GM12892 (cell line): Measurements from ENCODE around the gene YJEFN3.

Experiments
- DNase-seq: peaks from one replicate; pipeline ENCODE4 v3.0.0; 2011; ENCODE audit not compliant: insufficient read length
- FAIRE-seq: peaks from 2 replicates; lab custom pipeline; 2011; peaks lifted over from hg19 to GRCh38; lab: Jason Lieb, UNC
- POLR2A ChIP-seq: IDR thresholded peaks from 2 replicates; pipeline ENCODE4 v1.6.1; 2011; ENCODE audit warnings: low read depth, low read length, control low read depth
- POLR2AphosphoS5 ChIP-seq: IDR thresholded peaks from 2 replicates; pipeline ENCODE4 v1.6.1; 2011; ENCODE audit warnings: low read depth, low read length, control low read depth
- TAF1 ChIP-seq: IDR thresholded peaks from 2 replicates; pipeline ENCODE4 v1.6.1; 2011; ENCODE audit warnings: low read depth, mild to moderate bottlenecking, control low read depth, low read length, borderline replicate concordance

The YJEFN3 gene

DNA sequence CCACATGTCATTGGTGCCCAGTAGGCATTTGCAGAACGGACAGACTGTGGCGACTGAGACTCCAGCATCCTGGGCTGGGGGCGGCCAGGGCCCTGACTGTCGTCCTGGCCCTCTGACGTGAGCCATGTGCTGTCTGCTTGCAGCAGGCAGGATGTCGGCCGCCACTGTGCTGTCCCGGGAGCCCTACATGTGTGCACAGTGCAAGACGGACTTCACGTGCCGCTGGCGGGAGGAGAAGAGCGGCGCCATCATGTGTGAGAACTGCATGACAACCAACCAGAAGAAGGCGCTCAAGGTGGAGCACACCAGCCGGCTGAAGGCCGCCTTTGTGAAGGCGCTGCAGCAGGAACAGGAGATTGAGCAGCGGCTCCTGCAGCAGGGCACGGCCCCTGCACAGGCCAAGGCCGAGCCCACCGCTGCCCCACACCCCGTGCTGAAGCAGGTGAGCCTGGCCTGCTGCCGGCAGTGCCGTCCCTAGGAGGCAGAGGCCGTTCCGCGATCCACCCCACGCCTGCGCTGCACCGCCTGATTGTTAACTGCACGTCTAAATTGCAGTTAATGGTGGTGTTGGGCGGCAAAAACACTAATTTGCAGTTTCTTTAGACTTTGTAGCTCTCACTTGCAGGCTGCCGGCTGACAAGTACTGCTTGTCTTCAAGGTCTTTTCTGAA is 27.6 kb upstream of the YJEFN3 start:
- TF ChIP-seq POLR2A (no peak), TAF1 (no peak), POLR2AphosphoS5 (no peak)

DNA sequence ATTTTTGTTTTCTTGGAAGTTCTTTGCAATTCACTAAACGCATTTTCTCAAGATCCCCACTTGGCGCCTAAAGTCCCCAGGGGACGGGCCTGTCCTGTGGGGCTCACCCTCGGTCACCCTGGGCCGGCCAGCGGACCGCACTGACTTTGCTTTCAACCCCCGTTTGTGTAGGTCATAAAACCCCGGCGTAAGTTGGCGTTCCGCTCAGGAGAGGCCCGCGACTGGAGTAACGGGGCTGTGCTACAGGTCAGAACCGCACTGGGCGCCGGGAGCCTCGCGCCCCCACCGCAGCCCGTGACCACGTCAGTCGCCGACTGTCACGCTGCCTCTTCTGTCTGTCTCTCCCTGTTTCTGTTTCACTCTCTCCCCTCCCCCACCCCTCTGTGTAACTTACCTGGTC is 26.9 kb upstream of the YJEFN3 start:
- FAIRE-seq = no peak
- no peak for TF ChIP-seq POLR2AphosphoS5
- no peak for TF ChIP-seq POLR2A
- no peak for TF ChIP-seq TAF1
- no peak for DNase-seq

More for the DNA sequence above, 27.6 kb upstream of the YJEFN3 start:
- FAIRE-seq (no peak), DNase-seq (no peak)

DNA sequence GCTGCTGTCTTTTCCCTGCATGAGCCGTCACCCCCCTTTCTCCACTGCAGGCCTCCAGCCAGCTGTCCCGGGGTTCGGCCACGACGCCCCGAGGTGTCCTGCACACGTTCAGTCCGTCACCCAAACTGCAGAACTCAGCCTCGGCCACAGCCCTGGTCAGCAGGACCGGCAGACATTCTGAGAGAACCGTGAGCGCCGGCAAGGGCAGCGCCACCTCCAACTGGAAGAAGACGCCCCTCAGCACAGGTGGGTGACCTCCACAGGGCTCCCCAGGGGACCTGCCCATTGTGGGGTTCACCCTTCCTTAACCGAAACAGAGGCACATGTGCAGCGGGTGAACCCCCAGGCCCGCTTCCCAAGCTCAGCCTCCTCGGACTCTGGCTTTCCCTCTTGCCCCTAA is 26.4 kb upstream of the YJEFN3 start:
- no peak for DNase-seq
- no peak for FAIRE-seq
- no peak for TF ChIP-seq POLR2AphosphoS5
- no peak for TF ChIP-seq POLR2A
- TF ChIP-seq TAF1 = no peak

DNA sequence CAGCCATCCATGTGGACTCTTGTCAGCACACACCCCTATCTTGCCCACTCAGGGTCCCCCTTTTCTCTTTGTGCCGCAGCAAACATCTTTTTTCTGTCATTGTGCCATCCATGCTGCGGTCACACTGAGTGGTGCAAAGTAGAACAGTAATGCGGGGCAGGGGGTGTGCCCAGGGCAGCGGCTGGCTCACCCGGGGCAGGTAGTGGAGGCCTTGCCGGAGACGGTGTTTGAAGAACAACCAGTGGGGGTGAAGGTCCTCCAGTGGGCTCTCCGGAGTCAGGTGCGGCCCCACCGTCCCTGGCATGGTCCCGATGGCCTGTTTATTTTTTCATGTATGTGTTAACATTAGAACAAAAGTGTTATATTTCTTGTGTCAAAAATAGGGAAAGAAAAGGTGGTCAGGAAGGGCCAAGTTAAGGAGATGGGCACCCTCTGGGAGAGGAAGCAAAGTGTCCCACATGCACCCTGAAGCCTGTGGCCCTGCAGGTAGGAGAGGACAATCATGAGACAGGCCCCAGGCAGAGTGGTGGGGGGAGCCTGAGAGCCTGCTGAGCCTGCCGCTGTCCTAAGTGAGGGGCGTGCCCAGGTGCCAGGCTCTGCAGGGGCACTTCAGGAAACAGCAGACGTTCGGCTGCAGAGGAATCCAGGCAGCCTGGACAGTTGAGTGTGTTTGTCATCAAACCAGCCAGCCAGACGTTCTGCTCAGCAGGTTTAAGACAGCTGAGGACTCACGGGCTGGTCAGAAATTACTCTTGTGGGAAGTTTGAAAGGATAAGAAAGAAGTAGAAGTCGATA is 25.7 kb upstream of the YJEFN3 start:
- no peak for TF ChIP-seq POLR2AphosphoS5
- no peak for TF ChIP-seq POLR2A
- no peak for TF ChIP-seq TAF1
- DNase-seq (no peak), FAIRE-seq (no peak)

DNA sequence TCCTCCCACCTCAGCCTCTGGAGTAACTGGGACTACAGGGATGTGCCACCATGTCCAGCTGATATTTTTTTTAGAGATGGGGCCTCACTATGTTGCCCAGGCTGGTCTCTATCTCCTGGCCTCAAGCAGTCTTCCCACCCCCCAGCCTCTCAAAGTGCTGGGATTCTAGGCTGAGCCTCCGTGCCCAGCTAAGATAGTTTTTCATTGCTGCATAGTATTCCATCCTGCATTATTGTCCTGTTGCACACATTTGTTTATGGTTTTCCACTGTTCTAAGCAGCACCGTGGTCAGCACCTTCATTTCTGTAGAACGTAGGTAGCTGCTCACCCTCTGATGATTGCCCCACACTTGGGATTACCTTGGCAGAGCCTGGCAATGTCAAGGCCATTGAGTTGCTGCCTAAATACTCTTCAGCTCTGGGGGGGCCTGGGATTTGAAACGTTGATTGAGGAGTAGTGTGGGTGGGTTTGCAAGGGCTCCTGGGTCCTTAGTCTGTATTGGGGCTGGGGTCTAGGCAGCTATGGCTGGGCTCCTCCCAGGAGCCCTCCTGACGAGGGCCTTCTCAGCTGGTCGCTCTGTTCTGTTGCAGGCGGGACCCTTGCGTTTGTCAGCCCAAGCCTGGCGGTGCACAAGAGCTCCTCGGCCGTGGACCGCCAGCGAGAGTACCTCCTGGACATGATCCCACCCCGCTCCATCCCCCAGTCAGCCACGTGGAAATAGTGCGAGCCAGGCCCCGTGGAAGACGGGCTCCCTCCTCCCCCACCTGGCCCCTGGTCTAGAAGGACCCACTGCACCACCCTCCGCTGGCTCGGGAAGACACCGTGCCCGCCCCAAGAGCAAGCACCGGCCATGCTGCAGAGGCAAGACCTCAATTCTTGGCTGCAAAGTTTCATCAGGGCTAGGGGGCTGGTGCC is 23.7 kb upstream of the YJEFN3 start:
- FAIRE-seq = no peak
- DNase-seq = no peak
- TF ChIP-seq POLR2AphosphoS5 = no peak
- no peak for TF ChIP-seq TAF1
- no peak for TF ChIP-seq POLR2A

DNA sequence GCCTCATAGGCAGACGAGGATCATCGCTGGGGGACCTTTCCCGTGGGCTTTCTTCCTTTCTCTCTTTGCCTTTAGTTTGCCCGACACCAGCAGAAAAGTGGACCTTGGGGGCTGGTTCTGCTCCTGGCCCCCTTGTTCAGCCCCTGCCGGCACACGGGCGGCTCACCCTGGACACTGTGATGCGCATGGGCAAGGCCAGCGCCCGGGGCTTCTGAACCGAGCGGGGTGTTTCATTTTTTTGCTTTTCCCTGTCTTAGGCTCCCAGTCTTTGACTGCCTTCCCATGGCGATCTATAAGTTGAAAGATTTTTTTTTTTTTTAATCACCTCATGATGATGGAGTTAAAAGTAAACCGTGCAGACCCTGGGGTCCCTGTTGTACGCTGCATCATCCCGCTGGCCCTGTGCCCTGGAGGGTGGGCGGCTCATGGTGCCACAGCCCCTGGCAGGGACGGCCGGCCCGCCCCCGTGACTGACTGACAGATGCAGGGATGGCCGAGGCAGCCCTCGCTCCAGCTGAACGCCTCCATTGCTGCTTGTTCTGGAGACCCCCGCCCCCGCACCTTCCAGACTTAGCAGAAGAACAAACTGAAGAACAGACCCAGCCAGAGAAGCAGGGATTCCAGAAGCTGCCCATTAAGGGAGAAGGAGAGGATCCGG is 22.9 kb upstream of the YJEFN3 start:
- FAIRE-seq (no peak), DNase-seq (no peak)
- no peak for TF ChIP-seq POLR2AphosphoS5
- TF ChIP-seq POLR2A = no peak
- TF ChIP-seq TAF1 = no peak

DNA sequence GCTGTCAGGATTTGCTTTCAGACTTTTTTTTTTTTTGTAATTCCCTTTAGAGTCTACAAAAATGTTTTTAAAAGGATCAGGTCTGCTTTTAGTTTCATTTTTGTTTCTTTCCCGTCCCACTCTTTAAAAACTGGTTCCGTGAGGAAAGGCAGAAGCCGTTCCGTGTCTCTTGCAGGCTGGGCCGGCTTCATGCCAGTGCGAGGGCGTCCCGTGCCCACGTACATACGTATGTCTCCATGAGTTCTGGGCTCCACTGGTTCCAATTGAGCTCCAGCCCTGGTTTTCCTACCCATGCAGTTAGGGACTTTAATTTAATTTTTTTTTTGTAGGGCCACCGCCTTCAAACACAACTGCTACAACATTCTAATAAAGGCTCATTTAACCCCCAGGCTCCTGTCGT is 22.1 kb upstream of the YJEFN3 start:
- no peak for DNase-seq
- no peak for FAIRE-seq
- TF ChIP-seq POLR2AphosphoS5 (no peak), TAF1 (no peak), POLR2A (no peak)

DNA sequence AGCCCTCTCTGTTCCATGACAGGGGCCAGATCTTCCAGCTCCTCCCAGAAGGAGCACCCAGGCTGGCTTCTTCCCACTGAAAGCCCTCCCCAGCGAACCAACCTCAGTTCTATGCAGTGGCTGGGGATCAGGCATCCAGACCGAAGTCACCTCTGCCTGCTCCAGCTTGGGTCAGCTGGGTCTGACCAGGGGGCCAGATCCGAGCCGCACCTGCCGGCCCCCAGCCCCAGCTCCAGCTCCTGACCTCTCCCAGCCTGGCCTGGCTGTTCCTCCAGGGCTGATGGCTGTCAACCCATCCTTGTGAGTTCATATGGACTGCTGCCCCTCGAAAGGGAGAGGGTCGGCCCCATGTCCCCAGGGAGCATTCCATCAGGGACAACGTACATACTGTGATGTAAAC is 21.4 kb upstream of the YJEFN3 start:
- DNase-seq (no peak), FAIRE-seq (no peak)
- no peak for TF ChIP-seq POLR2A
- TF ChIP-seq POLR2AphosphoS5 = no peak
- TF ChIP-seq TAF1 = no peak

DNA sequence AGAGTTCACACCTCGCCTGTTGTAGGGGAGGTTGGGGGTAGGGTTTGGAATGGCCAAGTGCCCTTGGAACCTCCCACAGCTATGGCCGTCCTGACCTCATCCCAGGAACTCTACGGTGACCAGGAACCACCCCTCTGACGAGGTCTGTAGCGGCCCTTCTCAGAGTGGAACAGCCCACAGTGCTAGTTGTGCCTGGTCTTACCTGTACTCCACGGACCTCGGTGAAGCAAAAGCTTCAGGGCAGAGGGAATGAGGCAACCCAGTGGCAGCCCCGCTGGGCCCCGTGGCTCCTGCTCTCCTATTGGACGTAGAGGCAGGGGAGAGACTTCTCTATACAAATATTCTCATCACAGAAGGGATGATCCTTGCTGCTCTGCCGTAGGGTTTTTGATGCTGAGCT is 20.5 kb upstream of the YJEFN3 start:
- TF ChIP-seq POLR2AphosphoS5 (no peak), POLR2A (no peak), TAF1 (no peak)
- no peak for DNase-seq
- FAIRE-seq = no peak

DNA sequence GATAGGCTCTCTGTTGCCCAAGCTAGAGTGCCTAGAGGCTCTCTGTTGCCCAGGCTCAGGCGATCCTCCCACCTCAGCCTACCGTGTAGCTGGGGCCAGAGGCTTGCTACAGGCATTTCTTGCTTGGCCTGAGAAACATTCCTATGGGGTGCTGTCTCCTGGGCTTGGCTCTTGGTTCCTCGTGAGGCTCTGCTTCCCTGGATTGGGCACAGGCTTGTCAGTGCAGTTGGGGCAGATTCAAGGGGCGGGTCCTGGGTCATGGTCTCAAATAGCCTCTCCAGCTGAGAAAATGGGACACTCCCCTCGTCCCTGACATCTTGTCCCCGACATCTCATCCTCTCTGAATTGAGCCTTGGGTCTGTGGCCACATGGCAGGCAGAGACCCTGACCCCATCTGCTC is 18.3 kb upstream of the YJEFN3 start:
- DNase-seq (no peak), FAIRE-seq (no peak)
- TF ChIP-seq TAF1 (no peak), POLR2A (no peak)

DNA sequence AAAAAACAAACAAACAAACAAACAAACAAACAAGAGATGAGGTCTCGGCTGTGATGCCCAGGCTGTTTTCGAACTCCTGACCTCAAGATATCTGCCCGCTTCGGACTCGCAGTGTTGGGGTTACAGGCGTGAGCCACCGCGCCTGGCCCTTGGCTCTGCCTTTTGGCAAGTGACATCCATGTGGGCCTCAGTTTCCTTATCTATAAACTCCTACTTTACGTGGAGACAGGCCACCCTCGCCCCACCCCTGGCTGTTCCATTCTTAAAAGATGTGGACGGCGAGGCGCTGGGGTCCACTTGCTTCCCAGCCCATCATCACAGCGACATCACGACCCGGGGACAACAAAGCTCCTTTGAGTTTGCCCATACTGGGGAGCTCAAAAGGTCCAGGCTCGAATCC is 15.0 kb upstream of the YJEFN3 start:
- no peak for FAIRE-seq
- TF ChIP-seq TAF1 (no peak), POLR2AphosphoS5 (no peak), POLR2A (no peak)

More for the DNA sequence above, 15.0 kb upstream of the YJEFN3 start:
- no peak for DNase-seq
